ENCODE results near the gene ATP6V1G2. TPM values are rescaled to one million over a fixed set of nuclear protein-coding genes. Genes with fewer than 3 reads are reported as not detected.

Gene ATP6V1G2
- total RNA-seq, 1 donor from 2014 or later = 95.6 TPM

GRCh38 chr6:31576897-31577578 is 30.6 kb upstream of the ATP6V1G2 start:
- no peak for TF ChIP-seq CTCF (IDR thresholded peaks at IDR 0.05; ENCODE audit: partially characterized antibody, unreplicated experiment)
- H3K4me1 Mint-ChIP-seq (ENCODE audit: low read depth, unreplicated experiment) = peaks cover 5% of the 10 kb centered on the region
- DNase-seq = no peak
- peaks cover 10% of the 10 kb centered on the region for H3K9me3 Mint-ChIP-seq (ENCODE audit: unreplicated experiment)
- H3K36me3 Mint-ChIP-seq (ENCODE audit: unreplicated experiment) = no peaks in the 10 kb centered on the region
- no peak overlapping the region for H3K4me3 Mint-ChIP-seq (ENCODE audit: unreplicated experiment)
- peaks cover 12% of the 10 kb centered on the region for H3K27me3 Mint-ChIP-seq (ENCODE audit: unreplicated experiment)
- no peak overlapping the region for H3K27ac Mint-ChIP-seq (ENCODE audit: unreplicated experiment)

GRCh38 chr6:31575952-31576685 is 29.7 kb upstream of the ATP6V1G2 start:
- H3K36me3 Mint-ChIP-seq (ENCODE audit: unreplicated experiment) = no peaks in the 10 kb centered on the region
- TF ChIP-seq CTCF (IDR thresholded peaks at IDR 0.05; ENCODE audit: partially characterized antibody, unreplicated experiment) = no peak
- DNase-seq = no peak
- H3K27me3 Mint-ChIP-seq (ENCODE audit: unreplicated experiment) = peaks cover 12% of the 10 kb centered on the region
- H3K27ac Mint-ChIP-seq (ENCODE audit: unreplicated experiment) = no peak overlapping the region
- H3K4me3 Mint-ChIP-seq (ENCODE audit: unreplicated experiment) = peak overlapping the region; percentile 7
- peaks cover 4% of the 10 kb centered on the region for H3K4me1 Mint-ChIP-seq (ENCODE audit: low read depth, unreplicated experiment)
- H3K9me3 Mint-ChIP-seq (ENCODE audit: unreplicated experiment) = peaks cover 10% of the 10 kb centered on the region

GRCh38 chr6:31575335-31575901 is 29.0 kb upstream of the ATP6V1G2 start, which contains the start of gene TNF:
Gene TNF, plus strand, starts transcription at chr6:31575565. Its CDS starts 177 bp downstream, at chr6:31575742.
- Mint-ChIP-seq H3K27ac (ENCODE audit: unreplicated experiment) (no peak within 1 kb of the TSS), H3K4me1 (ENCODE audit: low read depth, unreplicated experiment) (peaks cover 3% of the 10 kb centered on the region), H3K4me3 (ENCODE audit: unreplicated experiment) (peak within 1 kb of the TSS; percentile 7), H3K36me3 (ENCODE audit: unreplicated experiment) (no peaks in the 10 kb centered on the region), H3K9me3 (ENCODE audit: unreplicated experiment) (peaks cover 10% of the 10 kb centered on the region), H3K27me3 (ENCODE audit: unreplicated experiment) (peaks cover 10% of the 10 kb centered on the region)
- DNase-seq = no peak
- TF ChIP-seq CTCF (IDR thresholded peaks at IDR 0.05; ENCODE audit: partially characterized antibody, unreplicated experiment) = no peak

- no peak for TF ChIP-seq CTCF (IDR thresholded peaks at IDR 0.05; ENCODE audit: partially characterized antibody, unreplicated experiment)
- Mint-ChIP-seq H3K9me3 (ENCODE audit: unreplicated experiment) (peaks cover 10% of the 10 kb centered on the region), H3K4me1 (ENCODE audit: low read depth, unreplicated experiment) (peaks cover 3% of the 10 kb centered on the region), H3K27ac (ENCODE audit: unreplicated experiment) (no peak overlapping the region), H3K4me3 (ENCODE audit: unreplicated experiment) (no peak overlapping the region), H3K27me3 (ENCODE audit: unreplicated experiment) (peaks cover 10% of the 10 kb centered on the region), H3K36me3 (ENCODE audit: unreplicated experiment) (no peaks in the 10 kb centered on the region)
- no peak for DNase-seq
Observed at GRCh38 chr6:31574106-31575061, 28.0 kb upstream of the ATP6V1G2 start.

All from glutamatergic neuron (in vitro differentiated cells).